Inflammatory macrophage treated with lipopolysaccharide for 4 hours (primary cell): ENCODE results near the gene LAMA2.

Experiments
- DNase-seq: peaks from one replicate; pipeline ENCODE4 v3.0.0-alpha.2; 2020

LAMA2 gene

DNA sequence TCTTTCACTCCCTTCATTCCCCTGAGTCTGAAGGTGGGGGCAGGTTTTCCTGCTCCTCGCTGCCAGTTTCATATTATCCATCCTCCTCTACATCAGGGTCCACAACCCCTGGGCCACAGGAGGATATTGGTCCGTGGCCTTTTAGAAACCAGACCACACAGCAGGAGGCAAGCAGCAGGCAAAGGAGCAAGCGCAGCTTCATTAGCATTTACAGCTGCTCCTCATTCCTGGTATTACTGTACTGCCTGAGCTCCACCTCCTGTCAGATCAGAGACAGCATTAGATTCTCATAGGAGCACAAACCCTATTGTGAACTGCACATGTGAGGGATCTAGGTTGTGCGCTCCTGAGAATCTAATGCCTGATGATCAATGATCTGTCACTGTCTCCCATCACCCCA is 446.7 kb downstream of the LAMA2 start:
- no peak for DNase-seq

DNA sequence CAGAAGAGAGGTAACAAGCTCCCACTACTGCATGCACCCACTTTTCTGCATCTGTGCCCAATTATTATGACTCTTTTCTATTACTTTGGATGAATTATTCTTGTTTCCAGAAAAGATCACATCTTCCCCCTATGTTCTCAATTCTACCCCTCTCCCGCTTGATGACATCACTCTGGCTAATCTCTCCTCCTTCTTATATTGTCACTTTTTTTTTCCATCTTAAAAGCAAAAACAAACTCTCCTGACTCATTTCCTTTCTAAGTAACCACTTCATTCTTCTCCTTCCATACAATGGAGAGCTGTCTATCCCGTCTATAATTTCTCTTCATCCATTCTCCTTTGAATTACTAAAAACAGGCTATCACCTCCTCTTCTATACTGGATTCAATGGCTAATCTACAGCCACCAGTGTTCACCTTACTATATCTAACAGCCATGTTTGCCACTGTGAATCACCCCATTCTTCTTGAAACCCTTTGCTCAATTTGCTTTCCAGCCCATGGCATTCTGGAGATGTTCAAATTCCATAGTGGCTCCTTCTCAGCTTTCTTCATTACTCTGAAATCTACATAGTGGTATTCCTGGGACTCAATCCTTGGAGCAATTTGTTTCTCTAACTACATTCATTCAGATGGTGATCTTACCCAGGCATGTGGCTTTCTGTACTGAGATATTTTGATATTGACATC is 448.7 kb downstream of the LAMA2 start:
- no peak for DNase-seq

DNA sequence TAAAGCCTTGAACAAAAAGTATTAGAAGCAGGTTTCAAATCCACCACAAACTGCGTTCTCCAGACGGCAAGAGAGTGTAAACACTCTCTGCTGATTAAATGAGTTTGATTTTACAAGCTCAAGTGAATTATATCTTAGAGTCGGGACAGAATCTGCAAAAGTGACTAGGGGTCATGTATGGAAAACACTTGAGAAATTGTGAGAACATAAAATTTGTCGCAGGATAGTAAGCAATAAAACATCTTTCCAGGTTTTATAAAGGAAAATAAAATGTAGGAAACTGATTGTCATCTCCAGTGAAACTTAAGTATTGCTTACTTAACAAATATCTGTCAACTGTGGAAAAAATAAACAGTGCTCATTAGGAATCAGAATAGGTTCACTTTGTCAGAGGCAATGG is 452.9 kb downstream of the LAMA2 start:
- no peak for DNase-seq

DNA sequence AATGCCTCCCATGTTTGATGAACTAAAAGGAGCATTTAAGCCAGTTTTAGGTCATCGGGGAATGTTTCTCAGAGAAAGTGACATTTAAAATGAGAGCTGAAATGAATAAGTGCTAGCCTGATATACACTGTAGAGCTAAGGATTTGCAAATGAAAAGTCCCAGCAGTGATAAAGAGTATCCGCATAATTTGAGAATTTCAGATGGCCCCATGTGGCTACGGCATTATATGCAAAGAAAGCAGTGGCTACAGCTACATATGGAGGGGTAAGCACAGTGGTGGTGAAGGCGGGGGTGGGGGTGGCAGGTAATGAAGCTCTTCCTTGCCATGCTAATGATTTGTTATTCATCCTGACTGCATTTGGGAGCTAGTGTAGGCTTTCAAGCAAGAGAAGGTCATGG is 455.7 kb downstream of the LAMA2 start:
- no peak for DNase-seq

DNA sequence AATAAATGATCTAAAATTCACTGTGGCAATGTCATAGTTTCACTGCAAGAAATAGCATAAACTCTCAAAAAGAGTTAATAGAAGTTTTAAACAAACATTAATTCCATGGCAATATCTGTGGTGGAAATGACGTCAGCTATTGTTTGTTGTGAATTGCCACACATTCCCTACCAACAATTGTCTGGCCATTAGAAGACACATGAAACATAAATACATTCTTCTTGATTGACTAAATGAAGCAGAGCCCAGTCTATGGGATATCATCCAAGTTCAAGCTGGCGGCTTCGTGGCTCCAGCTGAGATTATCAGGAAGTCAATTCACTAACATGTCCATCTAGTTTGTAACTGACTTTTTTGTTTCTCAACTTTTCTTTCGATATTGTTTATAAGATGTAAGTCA is 458.0 kb downstream of the LAMA2 start:
- DNase-seq = no peak

DNA sequence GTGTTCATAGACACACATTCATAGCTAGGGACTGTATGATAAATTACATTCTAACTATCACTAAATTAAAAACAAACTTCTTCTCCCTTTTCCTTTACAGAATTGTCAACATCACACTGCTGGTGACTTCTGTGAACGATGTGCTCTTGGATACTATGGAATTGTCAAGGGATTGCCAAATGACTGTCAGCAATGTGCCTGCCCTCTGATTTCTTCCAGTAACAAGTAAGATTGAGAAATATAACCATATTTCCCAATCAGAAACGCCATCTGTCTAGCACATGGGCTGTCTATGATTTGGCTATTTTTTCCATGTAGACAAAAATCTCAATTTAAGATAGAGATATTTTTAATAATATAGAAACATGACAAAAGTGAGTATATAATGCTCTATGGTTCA is 459.3 kb downstream of the LAMA2 start:
- DNase-seq = no peak

DNA sequence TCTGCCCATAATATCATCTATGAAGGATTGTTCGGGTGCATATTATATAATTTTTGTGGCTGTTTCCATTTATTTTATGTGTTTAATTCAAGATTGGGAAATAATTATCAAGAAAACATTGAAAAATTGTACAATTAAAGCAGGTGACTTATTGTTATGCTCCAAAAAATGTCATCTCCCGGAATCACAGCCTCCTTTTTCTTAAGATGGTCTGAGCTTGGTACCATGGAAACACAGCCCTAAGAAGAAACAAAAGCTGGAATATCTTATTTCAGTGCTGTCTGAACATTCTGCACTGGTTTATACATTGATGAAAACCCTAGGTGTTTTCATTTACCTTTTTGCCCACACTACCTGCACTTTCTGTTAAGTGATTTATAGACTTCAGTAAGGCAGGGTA is 459.9 kb downstream of the LAMA2 start:
- DNase-seq = no peak

DNA sequence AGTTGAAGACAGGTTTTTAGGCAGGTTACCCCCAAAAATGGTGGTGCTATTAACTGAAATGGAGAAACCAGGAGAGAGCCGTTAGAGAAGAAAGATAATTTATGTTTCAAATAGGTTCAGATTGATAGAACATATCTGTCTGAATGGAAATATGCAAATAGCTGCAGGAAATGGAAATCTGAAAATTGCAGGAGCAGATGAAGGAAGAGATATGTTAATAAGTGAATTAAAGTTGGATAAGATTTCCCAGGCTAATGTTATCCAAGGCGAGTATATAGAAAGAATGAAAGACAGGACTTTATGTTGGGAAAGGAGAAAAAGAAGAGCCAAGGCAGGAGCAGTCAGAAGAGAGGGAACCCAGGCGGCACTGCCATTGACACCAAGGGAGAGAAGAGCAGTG is 461.4 kb downstream of the LAMA2 start:
- no peak for DNase-seq

DNA sequence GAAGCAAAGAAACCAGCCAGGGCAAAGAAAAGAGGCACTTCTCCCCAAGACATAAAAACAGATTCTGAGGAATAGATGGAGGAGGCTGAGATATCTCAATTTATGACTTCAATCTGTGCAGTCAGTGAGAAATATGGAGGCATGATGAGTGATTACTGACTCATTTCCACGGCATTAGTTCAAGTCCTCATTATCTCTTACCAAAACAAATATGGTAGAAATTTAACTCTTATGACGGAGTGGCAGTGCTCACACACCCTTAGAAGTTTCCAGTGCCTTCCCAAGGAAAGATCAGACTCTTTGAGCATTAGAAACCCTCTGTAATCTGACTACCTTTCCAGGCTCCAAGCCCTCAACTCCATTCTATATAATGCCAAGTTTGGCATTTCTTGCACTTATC is 463.0 kb downstream of the LAMA2 start:
- DNase-seq = no peak

DNA sequence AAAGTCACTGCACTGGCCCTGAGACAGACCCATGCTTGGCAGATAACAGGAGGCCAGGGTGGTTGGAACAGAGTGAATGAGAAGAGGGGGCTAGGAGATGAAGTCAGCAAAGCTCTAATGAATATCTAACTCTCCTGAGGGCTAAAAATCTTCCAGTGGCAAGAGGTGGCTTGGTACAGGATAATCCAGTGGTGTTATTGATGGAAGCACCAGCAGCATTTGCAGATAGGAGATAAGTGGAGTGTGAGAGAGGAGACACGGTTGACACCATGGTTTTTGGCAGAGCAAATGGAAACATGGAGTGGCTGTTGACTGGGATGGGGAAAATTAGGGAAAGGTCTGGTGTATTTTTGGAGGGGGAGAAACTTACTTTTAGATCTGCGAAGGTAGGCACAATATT is 464.0 kb downstream of the LAMA2 start:
- no peak for DNase-seq

DNA sequence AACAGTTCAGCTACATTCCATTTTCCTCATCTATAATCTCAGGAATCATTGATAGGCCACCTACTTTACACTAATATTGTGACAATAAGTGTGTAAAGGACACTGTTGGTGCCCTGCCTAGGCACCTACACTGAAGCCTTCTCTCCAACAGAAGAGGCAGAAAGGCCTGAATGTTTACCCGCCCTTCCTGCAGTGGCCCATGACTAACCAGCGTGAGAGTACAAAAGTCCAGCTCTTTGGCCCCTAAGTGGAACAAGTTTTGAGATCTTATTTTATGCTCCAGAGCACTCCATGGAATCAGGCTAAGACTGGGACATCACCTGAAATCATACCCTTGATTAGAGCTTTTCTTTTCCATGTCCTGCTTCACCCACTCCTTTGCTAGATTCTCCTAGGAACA is 467.3 kb downstream of the LAMA2 start:
- no peak for DNase-seq

DNA sequence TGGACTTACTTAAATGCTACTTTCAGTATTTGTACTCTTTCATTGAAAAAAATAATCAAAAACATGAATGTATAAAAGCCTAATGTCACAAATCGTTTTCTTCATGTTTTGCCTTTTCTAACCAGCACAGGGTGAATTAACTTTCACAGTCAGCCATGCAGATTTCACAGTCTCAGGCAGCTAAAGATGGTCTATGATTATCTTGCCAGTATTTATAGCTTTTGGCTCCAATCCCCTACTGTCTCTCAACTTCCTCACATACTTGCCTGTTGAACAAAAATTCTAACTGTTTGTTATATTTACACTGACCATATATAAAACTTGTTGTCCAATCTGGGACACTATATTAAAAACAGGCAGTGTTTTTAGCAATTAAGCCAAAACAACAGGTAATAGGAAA is 468.9 kb downstream of the LAMA2 start:
- no peak for DNase-seq

DNA sequence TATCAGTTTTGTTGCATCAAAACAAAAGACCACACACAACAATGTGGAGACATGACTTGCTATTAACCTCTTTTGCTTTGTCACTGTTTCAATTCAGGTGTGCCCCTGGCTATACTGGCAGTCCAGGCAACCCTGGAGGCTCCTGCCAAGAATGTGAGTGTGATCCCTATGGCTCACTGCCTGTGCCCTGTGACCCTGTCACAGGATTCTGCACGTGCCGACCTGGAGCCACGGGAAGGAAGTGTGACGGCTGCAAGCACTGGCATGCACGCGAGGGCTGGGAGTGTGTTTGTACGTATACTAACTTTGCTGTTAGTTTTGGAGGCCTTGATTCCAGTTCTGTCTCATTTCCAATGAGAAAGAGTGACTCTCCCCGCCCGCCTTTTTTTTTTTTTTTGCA is 470.1 kb downstream of the LAMA2 start:
- DNase-seq = no peak

DNA sequence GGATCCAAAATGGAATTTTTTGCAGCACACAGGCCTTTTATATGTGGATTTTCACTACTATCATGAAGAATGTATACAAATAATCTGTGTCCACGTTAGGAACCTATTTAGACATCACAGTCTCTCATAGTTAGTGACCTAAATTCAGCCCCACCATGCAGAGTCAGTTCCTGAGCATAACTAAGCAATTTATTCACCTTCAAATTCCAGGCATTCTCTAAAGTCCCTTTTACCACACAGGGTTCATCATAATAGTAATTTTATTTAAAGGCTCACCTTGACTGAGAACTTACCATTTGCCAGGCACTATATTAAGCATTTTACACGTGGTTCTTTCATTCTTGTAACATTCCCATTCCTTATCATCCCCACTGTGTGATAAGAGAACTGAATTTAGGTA is 473.2 kb downstream of the LAMA2 start:
- DNase-seq = no peak

DNA sequence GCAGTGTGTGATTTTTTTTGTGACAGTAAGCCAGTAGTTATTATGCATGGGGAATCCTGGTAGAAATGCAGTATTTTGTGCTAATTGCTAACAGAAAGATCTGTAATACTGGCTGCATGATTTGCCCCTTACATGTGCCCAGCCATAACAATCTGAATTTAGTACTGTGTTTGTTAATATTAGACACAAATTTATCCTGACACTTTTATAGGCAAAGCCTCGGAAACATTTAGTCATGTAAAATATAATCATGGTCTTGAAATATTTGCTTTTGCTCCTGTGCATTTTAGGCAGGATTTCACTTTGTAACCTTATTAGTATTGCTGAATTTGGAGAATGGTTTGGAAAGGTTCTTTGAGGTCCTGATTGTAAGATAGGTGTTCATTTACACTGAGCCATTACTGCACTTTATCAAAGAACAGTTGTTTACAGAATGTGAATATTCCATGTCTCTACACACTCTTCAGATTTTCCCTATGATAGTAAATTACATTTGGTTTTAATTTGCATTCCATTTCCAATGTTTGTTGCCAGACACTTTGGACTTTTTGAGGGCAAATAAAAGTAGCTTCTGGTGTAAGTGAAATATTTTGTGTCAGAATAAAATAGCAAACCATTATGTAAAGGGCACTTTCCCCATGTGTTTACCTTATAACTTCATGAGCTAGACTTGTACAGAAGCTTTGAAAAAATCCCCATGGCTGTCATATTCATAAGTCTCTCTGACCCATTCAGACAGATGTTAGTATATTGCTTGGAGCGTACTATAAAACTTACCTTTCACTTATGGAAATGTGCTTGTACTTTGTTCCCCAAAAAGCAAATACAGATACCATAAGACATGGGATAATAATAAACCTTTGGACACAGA is 477.1 kb downstream of the LAMA2 start:
- no peak for DNase-seq

DNA sequence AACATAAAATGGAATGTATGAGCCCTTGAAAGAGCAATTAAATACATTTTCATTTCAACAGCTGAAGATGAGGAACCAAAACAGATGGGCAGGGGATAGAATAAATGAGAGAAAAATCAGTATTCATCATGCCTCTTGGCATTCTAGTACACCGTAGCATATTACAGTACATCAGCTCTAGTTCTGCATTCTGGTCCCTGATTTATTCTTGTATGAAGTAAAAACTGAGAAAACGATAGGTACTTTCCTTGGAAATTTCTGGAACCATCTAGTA is 477.7 kb downstream of the LAMA2 start:
- DNase-seq = no peak

DNA sequence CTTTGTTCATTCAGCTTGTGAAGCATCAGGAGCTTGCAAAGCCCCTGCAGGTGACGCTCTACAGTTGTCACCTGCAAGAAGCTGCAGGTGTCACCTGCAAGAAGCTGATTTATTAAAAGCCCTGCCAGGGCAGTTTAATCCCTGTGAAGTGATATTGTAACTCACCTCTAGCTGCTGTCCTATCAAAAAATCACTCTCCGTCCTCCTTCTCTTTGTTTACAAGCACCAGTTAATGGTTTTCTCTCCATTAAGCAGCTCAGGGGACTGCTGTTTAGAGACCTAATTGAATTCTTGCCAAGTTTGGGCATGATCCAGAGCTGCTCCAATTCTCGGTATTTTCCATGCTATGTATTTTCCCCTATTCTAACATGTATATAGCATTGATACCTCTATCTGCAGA is 481.1 kb downstream of the LAMA2 start:
- DNase-seq = no peak

DNA sequence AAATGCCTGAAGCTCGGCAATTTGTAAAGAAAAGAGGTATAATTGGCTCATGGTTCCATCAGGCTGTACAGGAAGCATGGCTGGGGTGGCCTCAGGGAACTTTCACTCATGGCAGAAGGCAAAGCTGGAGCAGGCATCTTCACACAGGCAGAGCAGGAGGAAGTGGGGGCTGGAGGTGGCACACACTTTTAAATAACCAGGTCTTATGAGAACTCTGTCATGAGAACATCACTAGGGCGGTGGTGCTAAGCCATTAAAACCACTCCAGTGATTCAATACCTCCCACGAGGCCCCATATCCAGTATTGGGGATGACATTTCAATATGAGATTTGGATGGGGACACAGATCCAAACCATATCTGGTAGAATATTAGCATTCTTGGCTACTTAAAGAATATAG is 481.8 kb downstream of the LAMA2 start:
- DNase-seq = no peak

DNA sequence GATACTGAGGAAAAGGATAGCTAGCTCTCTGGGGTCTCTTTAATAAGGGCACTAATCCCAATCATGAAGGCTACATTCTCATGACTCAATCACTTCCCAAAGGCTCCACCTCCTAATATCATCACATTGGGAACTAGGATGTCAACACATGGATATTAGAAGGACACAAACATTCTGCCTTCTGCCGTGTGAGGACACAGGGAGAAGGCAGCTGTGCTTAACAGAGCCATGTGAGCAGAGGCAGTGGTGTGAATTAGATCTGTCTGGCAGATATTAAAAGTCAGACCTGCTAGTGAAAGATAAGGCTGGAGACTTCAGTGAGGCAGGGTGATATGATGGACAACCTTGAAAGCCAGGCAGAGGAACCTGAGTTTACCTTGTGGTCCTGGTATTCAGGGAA is 485.1 kb downstream of the LAMA2 start:
- no peak for DNase-seq

DNA sequence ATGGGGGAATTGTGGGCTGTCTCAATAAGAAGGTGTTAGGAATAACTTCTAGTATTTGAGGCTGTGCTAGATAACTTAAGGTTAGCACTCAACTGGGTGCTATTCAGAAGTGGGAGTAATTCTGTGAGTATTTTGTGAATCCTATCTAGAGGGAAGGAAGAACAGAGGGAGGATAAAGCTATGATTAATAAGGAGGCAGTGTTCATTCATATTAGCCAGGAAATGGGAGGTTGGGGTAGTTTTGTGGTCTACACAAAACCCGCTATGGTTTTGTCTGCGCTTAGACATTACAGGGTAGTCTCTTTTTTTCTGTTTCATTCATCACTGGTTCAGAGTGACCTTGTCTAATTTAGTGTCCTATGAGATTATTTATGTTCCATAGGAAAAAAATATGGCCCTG is 486.0 kb downstream of the LAMA2 start:
- DNase-seq = no peak

DNA sequence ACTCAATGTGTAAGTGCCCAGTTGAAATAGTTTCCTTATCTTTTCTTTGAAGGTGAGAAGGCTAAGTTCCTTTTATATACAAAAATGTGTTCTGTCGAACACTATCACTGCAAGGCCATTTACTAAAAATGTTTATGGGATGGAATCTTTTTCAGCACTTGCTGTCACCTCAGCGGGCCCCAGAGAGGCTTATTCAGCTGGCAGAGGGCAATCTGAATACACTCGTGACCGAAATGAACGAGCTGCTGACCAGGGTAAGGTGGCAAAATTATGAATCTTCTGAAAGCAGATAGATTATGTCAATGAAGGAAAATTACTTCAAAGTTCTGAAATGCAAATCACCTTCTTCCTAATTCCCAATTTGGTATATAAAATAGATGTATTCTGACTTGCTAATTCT is 486.8 kb downstream of the LAMA2 start:
- no peak for DNase-seq

DNA sequence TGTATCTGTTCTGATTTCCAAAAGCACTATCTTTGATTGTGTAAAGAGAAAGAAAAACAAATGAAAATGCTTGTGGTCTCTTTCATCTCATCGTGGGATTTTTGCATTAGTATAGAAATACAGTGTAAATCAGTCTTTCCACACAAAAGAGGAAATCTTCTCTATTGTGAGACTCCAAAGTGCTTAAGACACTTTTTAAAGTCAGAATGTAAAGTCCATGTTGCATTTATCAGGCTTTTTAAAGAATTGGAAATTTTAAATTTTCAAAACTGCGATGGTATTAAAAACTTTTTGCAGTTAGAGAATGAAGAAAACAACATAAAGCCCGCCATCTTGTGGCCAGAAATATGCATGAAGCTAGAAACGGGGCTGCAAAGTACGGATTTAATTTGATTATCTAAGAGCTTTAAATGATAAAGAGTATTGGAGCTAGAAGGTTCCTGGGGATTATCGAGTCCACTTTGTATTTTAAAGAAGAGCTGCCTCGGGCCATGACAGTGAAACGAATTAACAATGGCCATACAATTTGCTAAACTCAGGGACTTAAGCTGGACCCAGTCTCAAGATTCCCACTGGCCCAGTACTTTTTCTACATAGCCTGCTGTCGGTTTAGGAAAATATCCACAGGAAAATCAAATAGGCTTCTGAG is 487.5 kb downstream of the LAMA2 start:
- DNase-seq = peak; percentile 14

DNA sequence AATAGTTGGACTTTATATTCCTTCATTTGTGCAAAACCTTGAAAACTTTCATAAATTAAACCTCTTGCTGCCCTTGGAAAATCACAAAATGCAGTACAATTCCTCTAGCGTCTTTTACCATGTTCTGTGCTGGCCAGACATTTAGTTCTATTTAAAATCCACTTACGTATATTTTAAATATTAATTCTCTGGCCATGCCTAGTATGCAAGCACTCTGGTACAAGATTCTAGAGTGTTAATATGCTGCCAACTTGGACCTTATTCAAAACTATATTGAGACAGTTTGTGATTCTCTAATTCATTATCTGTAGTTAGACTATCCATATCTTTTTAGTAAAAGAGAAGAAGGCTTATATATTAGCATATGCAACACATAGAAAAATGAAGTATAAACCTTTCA is 498.9 kb downstream of the LAMA2 start:
- no peak for DNase-seq

DNA sequence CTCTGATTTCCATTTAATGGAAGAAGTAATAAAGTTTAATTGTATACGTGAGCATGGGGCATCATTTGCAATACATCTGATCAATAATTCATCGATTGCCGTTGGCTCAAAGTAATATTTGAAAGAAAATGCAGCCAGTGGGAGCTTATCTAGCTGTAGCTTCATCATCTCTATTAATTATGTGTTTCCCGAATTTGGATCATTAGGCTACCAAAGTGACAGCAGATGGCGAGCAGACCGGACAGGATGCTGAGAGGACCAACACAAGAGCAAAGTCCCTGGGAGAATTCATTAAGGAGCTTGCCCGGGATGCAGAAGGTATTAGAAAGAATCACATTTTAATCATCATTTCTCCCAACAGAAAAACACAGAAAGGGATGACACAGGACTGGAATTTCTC is 500.0 kb downstream of the LAMA2 start:
- no peak for DNase-seq

DNA sequence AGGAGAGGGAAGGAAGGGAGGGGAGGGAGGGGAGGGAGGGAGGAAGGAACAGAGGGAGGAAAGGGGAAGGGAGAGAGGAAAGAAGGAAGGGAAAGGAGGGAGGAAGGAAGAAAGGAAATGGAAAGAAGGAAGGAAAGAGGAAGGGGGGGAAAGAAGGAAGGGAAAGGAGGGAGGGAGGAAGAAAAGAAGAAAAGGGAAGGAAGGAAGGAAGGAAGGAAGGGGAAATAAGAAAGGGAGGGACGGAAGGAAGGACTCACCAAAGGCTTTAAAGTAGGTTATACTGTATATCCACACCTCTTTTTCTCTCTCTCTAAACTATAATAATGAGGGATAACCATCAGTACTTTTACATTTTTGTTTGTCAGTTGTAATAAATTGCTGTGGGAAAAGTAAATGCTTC is 502.2 kb downstream of the LAMA2 start:
- DNase-seq = no peak
